DND-41 (cell line): ENCODE measurements around the gene PNLIPRP3.
A peak's percentile ranks its signal among the peaks of the same experiment; 100 is the strongest.

Experiments
- ATAC-seq: fragments of 200-7000 bp; cut with Tn5 transposase; 3 replicates; pipeline ENCODE4 v1.9.1; 2021; ENCODE audit warnings: low read depth; ENCODE audit not compliant: insufficient read depth
- DNase-seq: peaks from one replicate; pipeline ENCODE4 v3.0.0-alpha.2; 2020
- H2AFZ ChIP-seq: 2 replicates; pipeline ENCODE4 v1.6.0; 2012; ENCODE audit warnings: low read depth, low read length
- H3K27ac ChIP-seq: 2 replicates; pipeline ENCODE4 v1.5.1; 2012; ENCODE audit warnings: low read length, inconsistent platforms
- H3K27me3 ChIP-seq: fragments of 200-600 bp; sonication (generic); 2 replicates; pipeline ENCODE4 v1.6.0; 2012; ENCODE audit warnings: low read length, mild to moderate bottlenecking, inconsistent platforms; ENCODE audit not compliant: insufficient read depth, poor library complexity
- H3K36me3 ChIP-seq: 2 replicates; pipeline ENCODE4 v1.5.1; 2012; ENCODE audit warnings: low read length, inconsistent platforms; ENCODE audit not compliant: insufficient read depth
- H3K4me1 ChIP-seq: 2 replicates; pipeline ENCODE4 v1.5.1; 2012; ENCODE audit warnings: mild to moderate bottlenecking, low read length; ENCODE audit not compliant: insufficient read depth
- H3K4me2 ChIP-seq: 2 replicates; pipeline ENCODE4 v1.6.0; 2012; ENCODE audit warnings: mild to moderate bottlenecking, moderate library complexity, low read length, inconsistent platforms; ENCODE audit not compliant: insufficient read depth
- H3K4me3 ChIP-seq, 2 experiments: fragments of 200-600 bp in 1 of 2; shearing (Covaris generic) in 1 of 2; 2 replicates each; pipeline ENCODE4 v1.5.1; 2012 to 2016; ENCODE audit warnings: inconsistent platforms in 2 of 2, low read length in 2 of 2, mild to moderate bottlenecking in 2 of 2, low read depth in 1 of 2, moderate library complexity in 1 of 2
- H3K79me2 ChIP-seq: 2 replicates; pipeline ENCODE4 v1.6.0; 2012; ENCODE audit warnings: low read length, inconsistent platforms; ENCODE audit not compliant: insufficient read depth
- H3K9ac ChIP-seq: 2 replicates; pipeline ENCODE4 v1.6.0; 2012; ENCODE audit warnings: low read depth, mild to moderate bottlenecking, inconsistent platforms, low read length, moderate library complexity
- H3K9me3 ChIP-seq: 2 replicates; pipeline ENCODE4 v1.5.1; 2012; ENCODE audit warnings: low read length, moderate library complexity, mild to moderate bottlenecking, inconsistent platforms; ENCODE audit not compliant: insufficient read depth, severe bottlenecking
- H4K20me1 ChIP-seq: 2 replicates; pipeline ENCODE4 v1.6.0; 2012; ENCODE audit warnings: low read length; ENCODE audit not compliant: insufficient read depth
- EZH2 ChIP-seq: IDR thresholded peaks from 3 replicates; pipeline ENCODE4 v1.6.1; 2012; ENCODE audit warnings: borderline replicate concordance, low read depth, mild to moderate bottlenecking, moderate library complexity, low read length, inconsistent platforms; ENCODE audit not compliant: severe bottlenecking
- TF ChIP-seq, protein P1 (sequence below): IDR thresholded peaks from 2 replicates; pipeline ENCODE4 v1.5.1; 2012; ENCODE audit warnings: borderline replicate concordance, low read length, moderate library complexity, mild to moderate bottlenecking; ENCODE audit not compliant: poor library complexity, severe bottlenecking; ENCODE audit errors: extremely low read depth

The PNLIPRP3 gene

GRCh38 chr10:116487522-116488430, 60.1 kb downstream of the PNLIPRP3 start:
- DNase-seq, result no peak
- Histone ChIP-seq H3K36me3 (no peaks in the 10 kb centered on the region), H4K20me1 (no peaks in the 10 kb centered on the region), H3K9ac (no peak overlapping the region), H3K9me3 (no peaks in the 10 kb centered on the region), H3K27me3 (no peaks in the 10 kb centered on the region), H3K4me3 (no peak overlapping the region), H3K27ac (no peak overlapping the region), H2AFZ (no peak overlapping the region), H3K4me1 (no peaks in the 10 kb centered on the region), H3K79me2 (no peaks in the 10 kb centered on the region), H3K4me2 (no peak overlapping the region)
- TF ChIP-seq EZH2, result no peak
- TF ChIP-seq, protein P1, sequence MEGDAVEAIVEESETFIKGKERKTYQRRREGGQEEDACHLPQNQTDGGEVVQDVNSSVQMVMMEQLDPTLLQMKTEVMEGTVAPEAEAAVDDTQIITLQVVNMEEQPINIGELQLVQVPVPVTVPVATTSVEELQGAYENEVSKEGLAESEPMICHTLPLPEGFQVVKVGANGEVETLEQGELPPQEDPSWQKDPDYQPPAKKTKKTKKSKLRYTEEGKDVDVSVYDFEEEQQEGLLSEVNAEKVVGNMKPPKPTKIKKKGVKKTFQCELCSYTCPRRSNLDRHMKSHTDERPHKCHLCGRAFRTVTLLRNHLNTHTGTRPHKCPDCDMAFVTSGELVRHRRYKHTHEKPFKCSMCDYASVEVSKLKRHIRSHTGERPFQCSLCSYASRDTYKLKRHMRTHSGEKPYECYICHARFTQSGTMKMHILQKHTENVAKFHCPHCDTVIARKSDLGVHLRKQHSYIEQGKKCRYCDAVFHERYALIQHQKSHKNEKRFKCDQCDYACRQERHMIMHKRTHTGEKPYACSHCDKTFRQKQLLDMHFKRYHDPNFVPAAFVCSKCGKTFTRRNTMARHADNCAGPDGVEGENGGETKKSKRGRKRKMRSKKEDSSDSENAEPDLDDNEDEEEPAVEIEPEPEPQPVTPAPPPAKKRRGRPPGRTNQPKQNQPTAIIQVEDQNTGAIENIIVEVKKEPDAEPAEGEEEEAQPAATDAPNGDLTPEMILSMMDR, result no peak
- ATAC-seq, result no peak

DNA sequence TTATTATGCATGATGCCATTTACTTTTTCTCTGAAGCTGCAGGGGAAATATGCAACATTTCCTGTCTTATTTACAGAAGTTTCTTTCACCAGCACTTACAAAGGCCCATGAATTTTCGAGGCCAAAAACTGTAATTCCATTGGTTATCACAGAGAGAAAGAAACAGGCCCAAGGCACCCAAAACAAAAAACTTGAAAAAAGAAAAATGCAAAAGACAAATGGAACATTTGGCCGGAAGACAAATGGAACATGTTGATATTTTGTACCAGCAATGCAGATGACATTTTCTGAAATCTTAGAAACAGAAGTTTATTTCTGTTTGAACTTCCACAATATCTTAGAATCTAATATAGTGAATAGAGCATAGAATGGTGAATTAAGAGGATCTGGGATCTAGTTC, 61.8 kb downstream of the PNLIPRP3 start:
- Histone ChIP-seq H2AFZ (no peak overlapping the region), H3K79me2 (no peaks in the 10 kb centered on the region), H3K27me3 (no peaks in the 10 kb centered on the region), H4K20me1 (no peaks in the 10 kb centered on the region), H3K9ac (no peak overlapping the region), H3K36me3 (no peaks in the 10 kb centered on the region), H3K4me1 (no peaks in the 10 kb centered on the region), H3K27ac (no peak overlapping the region), H3K4me2 (no peak overlapping the region), H3K9me3 (no peaks in the 10 kb centered on the region), H3K4me3 (no peak overlapping the region)
- DNase-seq (no peak), ATAC-seq (no peak)
- TF ChIP-seq EZH2, result no peak
- TF ChIP-seq, protein P1, result no peak

- Histone ChIP-seq H3K4me1 (no peaks in the 10 kb centered on the region), H3K27me3 (no peaks in the 10 kb centered on the region), H3K36me3 (no peaks in the 10 kb centered on the region), H3K9me3 (no peaks in the 10 kb centered on the region), H3K9ac (no peak overlapping the region), H3K4me2 (no peak overlapping the region), H3K27ac (no peak overlapping the region), H4K20me1 (no peaks in the 10 kb centered on the region), H2AFZ (no peak overlapping the region), H3K79me2 (no peaks in the 10 kb centered on the region), H3K4me3 (no peak overlapping the region)
- TF ChIP-seq, protein P1, result peak; percentile 74
- no peak for TF ChIP-seq EZH2
- ATAC-seq, result no peak; the same call in 2 of the 3 replicates
- DNase-seq, result no peak
Observed at GRCh38 chr10:116490028-116490662, 62.5 kb downstream of the PNLIPRP3 start.
